Frontal cortex (tissue), 4 donors: Measurements from ENCODE around the gene DR1. TPM values are rescaled to one million over a fixed set of nuclear protein-coding genes. Genes with fewer than 3 reads are reported as not detected.
"Not testable (repeated sequence)": the region's sequence is repeated elsewhere in the genome, so short reads cannot be mapped to it uniquely, and the experiment has no call there.

ENCODE experiments used
- DNase-seq, 2 donors: peaks; one replicate each; pipeline ENCODE4 v3.0.0; 2012; ENCODE audit warnings: low spot score in 2 of 2
- FAIRE-seq: peaks from 2 replicates; lab custom pipeline; 2012; peaks lifted over from hg19 to GRCh38; lab: Jason Lieb, UNC
- small RNA-seq: library from RNA; depleted of rRNA; stranded (forward); fragments of <200 nt; gene quantifications from one replicate; pipeline ENCODE3, GENCODE V24; 2014
- total RNA-seq: library from RNA; depleted of rRNA; stranded (reverse); fragments of >200 nt; gene quantifications from one replicate; pipeline ENCODE4 v1.2.3, GENCODE V29; 2014
- donor health status: control.
- donor health status: control.
- donor health status: control.

The DR1 gene
- total RNA-seq, 1 donor from 2014 or later, result 22.4 TPM

DNA sequence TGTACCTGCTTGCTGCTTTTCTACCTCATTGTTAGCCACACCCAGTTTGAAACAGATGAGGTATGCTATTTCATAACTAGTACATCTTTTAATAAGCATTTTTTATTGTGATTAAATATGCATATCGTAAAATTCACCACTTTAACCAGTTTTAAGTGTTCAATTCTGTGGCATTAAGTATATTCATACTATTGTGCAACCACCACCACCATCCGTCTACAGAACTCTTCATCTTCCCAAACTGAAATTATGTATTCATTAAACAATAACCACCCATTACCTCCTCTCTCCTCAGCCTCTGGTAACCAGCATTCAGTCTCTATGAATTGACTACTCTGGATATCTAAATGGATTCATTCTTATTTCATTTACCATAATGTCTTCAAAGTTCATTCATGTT lies 20.1 kb downstream of the DR1 start:
- FAIRE-seq (no peak), DNase-seq (no peak)

DNA sequence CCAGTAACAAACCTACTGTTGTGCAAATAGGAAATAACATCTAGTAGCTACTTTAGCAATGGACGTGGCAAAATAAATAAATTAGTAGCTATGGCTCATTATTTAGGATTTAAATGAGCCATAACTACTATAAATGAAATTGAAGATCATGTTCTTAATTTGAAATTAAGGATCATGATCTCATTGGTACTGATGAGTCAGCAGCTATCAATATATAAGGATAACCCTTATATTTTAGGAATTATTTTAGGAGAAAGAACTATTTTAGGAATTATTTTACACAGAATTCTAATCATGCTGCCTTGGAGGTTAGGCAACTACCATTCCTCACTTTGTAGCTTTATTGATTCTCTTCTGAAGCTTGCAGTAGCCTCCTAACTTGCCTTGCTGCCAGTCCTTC lies 24.0 kb downstream of the DR1 start:
- FAIRE-seq (no peak), DNase-seq (no peak)

DNA sequence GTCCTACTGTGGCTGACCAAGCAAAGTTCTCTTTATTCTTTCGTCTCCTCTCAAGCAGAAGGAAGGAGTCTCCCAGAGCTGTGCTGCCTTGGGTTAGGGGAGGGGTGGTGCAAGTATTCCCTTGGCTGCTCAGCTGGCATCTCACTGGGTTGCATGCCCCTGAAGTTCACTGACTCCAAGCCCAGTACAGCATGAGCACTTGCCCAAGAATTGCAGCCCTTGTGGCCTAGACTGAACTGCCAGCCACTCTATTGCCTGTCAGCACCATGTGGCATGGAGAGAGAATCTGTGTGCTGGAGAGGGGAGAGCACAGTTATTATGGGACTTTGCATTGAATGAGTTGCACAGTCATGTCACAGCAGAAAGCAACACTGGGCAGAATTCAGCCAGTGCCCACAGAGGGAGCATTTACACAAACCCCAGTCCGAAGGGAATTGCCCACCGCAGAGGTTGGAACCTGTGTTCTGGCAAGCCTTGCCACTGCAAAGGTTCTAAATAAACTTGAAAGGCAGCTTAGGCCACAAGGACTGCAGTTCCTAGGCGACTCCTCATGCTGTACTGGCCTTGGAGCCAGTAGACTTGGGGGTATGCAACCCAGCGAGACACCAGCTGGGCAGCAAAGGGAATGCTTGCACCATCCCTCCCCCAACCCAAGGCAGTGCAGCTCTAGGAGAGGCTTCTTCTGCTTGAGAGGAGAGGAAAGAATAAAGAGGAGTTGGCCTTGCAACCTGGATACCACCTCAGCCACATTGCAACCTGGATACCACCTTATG lies 28.8 kb downstream of the DR1 start:
- FAIRE-seq (no peak), DNase-seq (no peak)

DNA sequence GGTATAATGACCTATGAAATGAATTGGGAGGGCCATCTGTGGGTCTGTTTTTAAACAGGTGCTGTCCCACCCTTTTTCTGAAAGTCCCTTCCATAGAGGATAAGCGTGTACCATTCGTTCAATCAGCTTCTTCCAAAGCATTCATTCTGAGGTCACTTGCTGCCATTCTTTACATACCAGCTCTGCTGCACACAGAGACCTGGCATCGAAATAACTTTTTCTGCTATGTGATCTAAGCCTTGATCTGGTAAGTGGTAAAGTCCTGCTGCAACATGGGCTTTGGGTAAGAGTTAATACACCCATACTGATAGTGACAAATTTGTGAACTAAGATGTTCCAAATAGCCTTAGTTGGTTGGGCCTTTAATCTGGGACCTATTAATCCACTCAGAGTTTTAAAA lies 38.9 kb downstream of the DR1 start:
- no peak for DNase-seq
- no peak for FAIRE-seq

DNA sequence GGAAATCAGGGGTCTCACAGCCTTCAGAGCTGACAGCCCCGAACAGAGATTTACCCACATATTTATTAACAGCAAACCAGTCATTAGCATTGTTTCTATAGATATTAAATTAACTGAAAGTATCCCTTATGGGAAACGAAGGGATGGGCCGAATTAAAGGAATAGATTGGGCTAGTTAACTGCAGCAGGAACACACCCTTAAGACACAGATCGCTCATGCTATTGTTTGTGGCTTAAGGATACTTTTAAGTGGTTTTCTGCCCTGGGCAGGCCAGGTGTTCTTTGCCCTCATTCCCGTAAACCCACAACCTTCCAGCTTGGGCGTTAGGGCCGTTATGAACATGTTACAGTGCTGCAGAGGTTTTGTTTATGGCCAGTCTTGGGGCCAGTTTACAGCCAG lies 40.6 kb downstream of the DR1 start:
- not testable (repeated sequence) for DNase-seq, FAIRE-seq

DNA sequence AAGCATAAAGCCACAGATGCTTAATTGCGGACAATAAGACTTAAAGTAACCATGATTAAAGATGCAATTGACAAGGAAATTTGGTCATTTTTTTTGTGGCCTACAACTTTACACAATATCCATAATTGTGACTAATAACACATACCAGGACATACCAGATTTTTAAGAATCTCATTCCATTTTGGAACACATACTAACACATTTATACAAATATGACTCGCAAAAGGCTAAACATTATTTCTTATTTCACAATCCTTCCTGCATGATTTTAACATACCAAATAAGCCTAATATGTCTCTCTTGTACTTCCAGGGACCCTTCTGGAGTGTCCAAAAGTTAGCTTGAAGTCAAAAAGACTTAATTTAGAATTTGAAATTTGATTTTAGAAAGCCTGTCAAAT lies 48.8 kb downstream of the DR1 start:
- DNase-seq (no peak), FAIRE-seq (no peak)

DNA sequence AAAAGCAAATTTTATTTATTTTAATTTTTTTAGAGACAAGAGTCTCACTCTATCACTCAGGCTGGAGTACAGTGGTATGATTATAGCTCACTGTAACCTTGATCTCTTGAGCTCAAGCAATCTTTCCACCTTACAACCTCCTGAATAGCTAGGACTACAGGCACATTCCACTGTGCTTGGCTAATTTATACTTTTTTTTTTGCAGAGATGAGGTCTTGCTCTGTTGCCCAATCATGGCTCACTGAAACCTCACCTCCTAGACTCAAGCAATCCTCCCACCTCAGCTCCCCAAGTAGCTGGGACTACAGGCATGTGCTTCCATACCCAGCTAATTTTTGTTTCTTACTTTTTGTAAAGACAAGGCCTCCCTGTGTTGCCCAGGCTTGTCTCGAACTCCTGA lies 49.5 kb downstream of the DR1 start:
- DNase-seq, result no peak
- FAIRE-seq, result no peak

DNA sequence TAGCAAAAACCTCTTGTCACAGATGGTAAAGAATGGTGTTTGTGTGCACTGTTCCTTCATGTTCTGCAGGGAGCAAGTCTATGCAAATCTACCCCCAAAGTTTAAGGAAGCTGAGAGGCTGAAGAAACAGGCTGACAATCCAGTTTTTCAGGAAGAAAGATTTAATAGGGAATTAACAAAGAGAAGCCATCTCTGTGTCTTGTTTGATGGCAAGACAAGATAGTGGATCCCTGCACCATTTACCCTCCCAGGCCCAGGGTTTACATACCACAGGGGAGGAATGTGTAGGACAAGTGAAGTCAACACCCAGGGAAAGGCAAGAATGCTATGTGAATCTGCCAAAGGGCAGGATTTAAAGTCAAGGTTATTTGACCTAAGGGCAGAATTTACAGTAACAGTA lies 54.1 kb downstream of the DR1 start:
- DNase-seq, result no peak
- no peak for FAIRE-seq

DNA sequence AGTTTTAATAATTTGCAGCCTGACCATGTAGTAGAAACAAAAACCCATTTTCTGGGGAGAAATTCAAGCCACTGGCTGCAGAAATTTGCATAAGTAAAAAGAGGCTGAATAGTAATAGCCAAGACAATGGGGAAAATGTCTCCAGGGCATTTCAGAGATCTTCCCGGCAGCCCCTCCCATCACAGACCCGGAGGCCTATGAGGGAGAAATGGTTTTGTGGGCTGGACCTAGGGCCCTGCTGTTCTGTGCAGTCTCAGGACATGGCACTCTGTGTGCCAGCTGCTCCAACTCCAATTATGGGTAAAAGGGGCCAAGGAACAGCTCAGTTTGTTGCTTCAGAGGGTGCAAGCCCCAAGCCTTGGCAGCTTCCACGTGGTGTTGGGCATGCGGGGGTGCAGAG lies 62.5 kb downstream of the DR1 start:
- no peak for FAIRE-seq
- no peak for DNase-seq

DNA sequence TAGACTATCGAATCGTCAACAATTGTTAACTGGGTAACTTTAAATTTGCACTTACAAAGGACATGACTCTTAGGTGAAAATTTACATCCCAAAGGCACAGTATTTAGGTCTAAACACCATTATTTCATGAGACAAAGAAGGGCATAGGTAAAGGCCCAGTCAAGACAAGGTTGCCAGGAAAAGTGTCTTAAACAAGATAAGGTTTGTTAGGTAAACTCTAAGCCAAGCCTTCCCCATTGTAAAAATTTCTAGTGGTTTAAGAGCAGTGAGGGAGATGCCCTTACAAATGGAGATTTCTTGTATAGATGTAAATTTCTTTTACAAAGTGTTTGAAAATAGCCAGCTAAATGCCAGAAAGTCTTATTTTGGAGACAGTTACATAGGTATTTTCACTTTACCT lies 65.3 kb downstream of the DR1 start:
- no peak for DNase-seq
- FAIRE-seq, result no peak

DNA sequence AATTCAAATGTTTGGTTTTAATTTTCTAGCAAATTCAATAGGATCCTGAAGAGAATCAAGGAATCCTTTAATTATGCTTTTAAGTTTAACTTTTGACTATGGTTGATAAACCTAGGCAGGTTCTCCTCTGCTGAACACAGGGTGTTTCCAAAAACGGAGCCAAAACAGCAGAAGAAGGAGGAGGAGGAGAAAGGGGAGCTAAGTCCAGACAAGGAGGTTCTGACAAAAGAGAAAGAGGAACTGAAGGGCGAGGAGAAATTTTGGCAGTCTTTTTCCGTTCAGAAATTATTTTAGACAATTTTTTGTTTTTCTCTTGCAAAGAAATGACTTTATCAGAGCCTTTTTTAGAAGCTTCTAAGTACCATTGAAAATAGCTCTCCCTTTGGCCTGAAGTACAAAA lies 69.0 kb downstream of the DR1 start:
- FAIRE-seq (no peak), DNase-seq (no peak)

DNA sequence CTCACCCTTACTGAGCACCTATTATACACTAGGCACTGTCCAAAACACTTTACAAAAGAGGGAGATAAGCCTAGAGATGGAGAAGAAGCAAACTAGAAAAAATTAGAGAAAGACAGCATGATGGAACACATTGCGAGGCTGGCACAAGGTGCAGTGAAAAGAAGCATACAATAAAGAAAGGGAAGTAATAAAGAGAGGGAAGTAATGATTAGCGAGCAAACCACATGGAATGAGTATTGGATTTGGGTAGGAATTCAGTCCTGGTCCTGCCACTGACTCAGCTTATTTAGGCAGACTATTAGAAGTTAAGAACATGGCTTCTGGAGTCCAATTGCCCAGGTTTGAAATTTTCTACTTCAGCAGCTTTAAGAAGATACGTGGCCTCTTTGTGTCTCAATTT lies 69.6 kb downstream of the DR1 start:
- FAIRE-seq (no peak), DNase-seq (no peak)

DNA sequence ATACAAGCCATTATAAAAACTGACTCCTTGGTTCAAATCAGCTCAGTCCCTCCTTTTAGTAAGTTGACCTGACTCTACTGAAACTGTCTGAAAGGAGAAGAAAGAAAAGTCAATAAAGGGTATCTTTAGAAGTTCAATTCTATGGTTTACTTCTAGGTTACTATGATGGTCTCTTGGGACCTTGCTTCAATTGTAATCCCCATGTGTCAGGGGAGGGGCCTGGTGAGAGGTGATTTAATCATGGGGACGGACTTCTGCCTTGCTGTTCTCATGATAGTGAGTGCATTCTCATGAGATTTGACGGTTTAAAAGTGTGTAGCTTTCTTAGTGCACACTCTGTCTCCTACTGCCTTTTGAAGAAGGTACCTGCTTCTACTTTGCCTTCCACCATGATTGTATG lies 70.5 kb downstream of the DR1 start:
- no peak for DNase-seq

More for the DNA sequence above, 70.5 kb downstream of the DR1 start:
- no peak for FAIRE-seq

Small RNAs within 50 kb of the gene (small RNA-seq; reads per million reads assigned to genes)
- gene RF00019, result not detected

Other genes starting within 250 kb of the DR1 start
- 32.2 TPM for gene TMED5, start 165.5 kb upstream of the DR1 start, total RNA-seq
- gene CCDC18, start 165.2 kb upstream of the DR1 start, total RNA-seq, result 12.2 TPM
- 254 TPM for gene FNBP1L, start 102.2 kb downstream of the DR1 start, total RNA-seq